Neural progenitor cell (in vitro differentiated cells): ENCODE data around the gene SPRY4. TPM values are rescaled to one million over a fixed set of nuclear protein-coding genes. Genes with fewer than 3 reads are reported as not detected.

Source experiments
- DNase-seq: peaks from one replicate; pipeline ENCODE4 v3.0.0-alpha.2; 2016; ENCODE audit warnings: low spot score
- H2AFZ ChIP-seq: fragments of 200-600 bp; sonication (generic); replicated peaks from 2 replicates; pipeline ENCODE4 v1.6.1; 2016; ENCODE audit warnings: antibody characterized with exemption
- H3F3A ChIP-seq: fragments of 200-600 bp; sonication (generic); 2 replicates; pipeline ENCODE4 v1.6.1; 2016; ENCODE audit warnings: antibody characterized with exemption, low read depth
- H3K27ac ChIP-seq: fragments of 200-600 bp; sonication (generic); 2 replicates; pipeline ENCODE4 v1.5.1; 2016; ENCODE audit warnings: mild to moderate bottlenecking
- H3K27me3 ChIP-seq: fragments of 200-600 bp; sonication (generic); 2 replicates; pipeline ENCODE4 v1.6.1; 2016; ENCODE audit warnings: mild to moderate bottlenecking, moderate library complexity
- H3K36me3 ChIP-seq: fragments of 200-600 bp; sonication (generic); 2 replicates; pipeline ENCODE4 v1.5.1; 2016
- H3K4me1 ChIP-seq: fragments of 200-600 bp; sonication (generic); 2 replicates; pipeline ENCODE4 v1.6.1; 2016; ENCODE audit warnings: mixed run types
- H3K4me2 ChIP-seq: fragments of 200-600 bp; sonication (generic); 2 replicates; pipeline ENCODE4 v1.6.1; 2016
- H3K4me3 ChIP-seq: fragments of 200-600 bp; sonication (generic); 2 replicates; pipeline ENCODE4 v1.5.1; 2016
- H3K79me2 ChIP-seq: fragments of 200-600 bp; sonication (generic); 2 replicates; pipeline ENCODE4 v1.6.1; 2016; ENCODE audit warnings: low read depth
- H3K9ac ChIP-seq: fragments of 200-600 bp; sonication (generic); 2 replicates; pipeline ENCODE4 v1.6.1; 2016
- H3K9me3 ChIP-seq: fragments of 200-600 bp; sonication (generic); 2 replicates; pipeline ENCODE4 v1.5.1; 2016; ENCODE audit warnings: low read depth
- H4K20me1 ChIP-seq: fragments of 200-600 bp; sonication (generic); 2 replicates; pipeline ENCODE4 v1.6.1; 2016; ENCODE audit warnings: low read depth
- H3K27ac Mint-ChIP-seq: 3 replicates; pipeline ENCODE4 v1.8.0; 2021; ENCODE audit warnings: mixed read lengths
- H3K27me3 Mint-ChIP-seq: 2 replicates; pipeline ENCODE4 v1.8.0; 2022; ENCODE audit warnings: low read depth, mild to moderate bottlenecking, inconsistent platforms, moderate library complexity, mixed read lengths; ENCODE audit not compliant: insufficient read depth
- H3K36me3 Mint-ChIP-seq: 3 replicates; pipeline ENCODE4 v1.8.0; 2021; ENCODE audit warnings: mixed read lengths
- H3K4me1 Mint-ChIP-seq: 3 replicates; pipeline ENCODE4 v1.8.0; 2021; ENCODE audit warnings: mixed read lengths
- H3K4me3 Mint-ChIP-seq: 3 replicates; pipeline ENCODE4 v1.8.0; 2021; ENCODE audit warnings: mild to moderate bottlenecking, moderate library complexity, mixed read lengths
- H3K9me3 Mint-ChIP-seq: 3 replicates; pipeline ENCODE4 v1.8.0; 2020; ENCODE audit warnings: mixed read lengths
- EZH2 ChIP-seq: fragments of 200-600 bp; sonication (generic); IDR thresholded peaks from 2 replicates; pipeline ENCODE4 v1.6.1; 2017; ENCODE audit warnings: antibody characterized with exemption, mild to moderate bottlenecking, moderate library complexity
- EZH2phosphoT487 ChIP-seq: fragments of 200-600 bp; sonication (generic); IDR thresholded peaks from 2 replicates; pipeline ENCODE4 v1.6.1; 2017; ENCODE audit warnings: antibody characterized with exemption
- total RNA-seq: library from RNA; depleted of rRNA; stranded (reverse); fragments of >200 nt; gene quantifications from 2 replicates; pipeline ENCODE4 v1.2.3, GENCODE V29; 2015; ENCODE audit warnings: low replicate concordance
- TF ChIP-seq, protein P1 (sequence below): fragments of 200-600 bp; sonication (generic); IDR thresholded peaks from 2 replicates; pipeline ENCODE4 v1.5.1; 2017; ENCODE audit warnings: antibody characterized with exemption, mild to moderate bottlenecking

SPRY4 gene
- total RNA-seq, 1 donor from 2014 or later, result 0.13 TPM

DNA sequence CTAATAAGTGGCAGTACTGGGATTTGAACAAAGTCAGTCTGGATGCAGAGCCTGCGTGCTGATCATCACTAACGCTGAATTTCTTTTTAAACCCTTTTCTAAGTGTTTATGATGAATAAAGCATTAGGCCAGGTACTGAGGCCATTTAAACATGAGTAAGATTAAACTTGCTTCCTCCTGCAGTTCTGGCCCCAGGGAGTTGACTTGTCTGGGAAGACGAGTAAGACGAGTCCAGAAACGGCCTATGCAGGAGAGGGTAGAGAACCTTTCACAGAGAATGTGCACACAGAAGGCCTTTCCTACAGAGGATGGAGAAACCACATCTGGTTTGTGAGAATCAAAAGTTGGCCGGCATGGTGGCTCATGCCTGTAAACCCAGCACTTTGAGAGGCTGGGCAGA is 42.9 kb downstream of the SPRY4 start:
- Histone ChIP-seq H3F3A (peaks cover 7% of the 10 kb centered on the region), H4K20me1 (no peaks in the 10 kb centered on the region), H3K4me1 (peaks cover 22% of the 10 kb centered on the region), H3K79me2 (no peaks in the 10 kb centered on the region), H3K36me3 (no peaks in the 10 kb centered on the region), H3K4me3 (no peak overlapping the region), H3K27ac (no peak overlapping the region), H2AFZ (no peak overlapping the region), H3K9me3 (no peaks in the 10 kb centered on the region), H3K4me2 (no peak overlapping the region), H3K27me3 (no peaks in the 10 kb centered on the region), H3K9ac (no peak overlapping the region)
- Mint-ChIP-seq H3K36me3 (peaks cover 2% of the 10 kb centered on the region), H3K27me3 (peaks cover 4% of the 10 kb centered on the region), H3K27ac (peak overlapping the region; percentile 34), H3K9me3 (no peaks in the 10 kb centered on the region), H3K4me3 (no peak overlapping the region), H3K4me1 (peaks cover 50% of the 10 kb centered on the region)
- TF ChIP-seq EZH2phosphoT487 (no peak), EZH2 (no peak)
- TF ChIP-seq, protein P1, sequence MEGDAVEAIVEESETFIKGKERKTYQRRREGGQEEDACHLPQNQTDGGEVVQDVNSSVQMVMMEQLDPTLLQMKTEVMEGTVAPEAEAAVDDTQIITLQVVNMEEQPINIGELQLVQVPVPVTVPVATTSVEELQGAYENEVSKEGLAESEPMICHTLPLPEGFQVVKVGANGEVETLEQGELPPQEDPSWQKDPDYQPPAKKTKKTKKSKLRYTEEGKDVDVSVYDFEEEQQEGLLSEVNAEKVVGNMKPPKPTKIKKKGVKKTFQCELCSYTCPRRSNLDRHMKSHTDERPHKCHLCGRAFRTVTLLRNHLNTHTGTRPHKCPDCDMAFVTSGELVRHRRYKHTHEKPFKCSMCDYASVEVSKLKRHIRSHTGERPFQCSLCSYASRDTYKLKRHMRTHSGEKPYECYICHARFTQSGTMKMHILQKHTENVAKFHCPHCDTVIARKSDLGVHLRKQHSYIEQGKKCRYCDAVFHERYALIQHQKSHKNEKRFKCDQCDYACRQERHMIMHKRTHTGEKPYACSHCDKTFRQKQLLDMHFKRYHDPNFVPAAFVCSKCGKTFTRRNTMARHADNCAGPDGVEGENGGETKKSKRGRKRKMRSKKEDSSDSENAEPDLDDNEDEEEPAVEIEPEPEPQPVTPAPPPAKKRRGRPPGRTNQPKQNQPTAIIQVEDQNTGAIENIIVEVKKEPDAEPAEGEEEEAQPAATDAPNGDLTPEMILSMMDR, result no peak
- no peak for DNase-seq

DNA sequence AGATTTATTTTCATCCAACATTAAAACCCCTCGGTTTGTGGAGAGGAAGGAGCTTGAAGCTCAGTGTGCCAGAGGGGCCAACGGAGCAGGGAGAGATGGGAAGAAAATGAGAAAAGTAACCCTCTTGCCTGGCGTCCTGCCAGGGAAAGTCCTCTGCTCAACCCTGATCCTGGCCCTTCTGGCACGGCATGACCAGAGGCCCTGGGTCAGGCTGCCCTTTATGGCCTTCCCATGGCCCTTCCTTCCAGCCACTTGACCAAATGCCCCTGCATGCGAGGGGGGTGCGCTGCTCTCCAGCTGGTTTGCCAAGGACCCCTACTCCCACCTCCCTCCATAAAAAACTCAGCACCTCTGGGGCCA is 43.8 kb downstream of the SPRY4 start:
- H3K4me2 ChIP-seq, result no peak overlapping the region
- H3K27me3 ChIP-seq, result no peaks in the 10 kb centered on the region
- Mint-ChIP-seq H3K4me3 (no peak overlapping the region), H3K27ac (peak overlapping the region; percentile 90), H3K9me3 (no peaks in the 10 kb centered on the region), H3K27me3 (peaks cover 4% of the 10 kb centered on the region), H3K4me1 (peaks cover 50% of the 10 kb centered on the region), H3K36me3 (peaks cover 2% of the 10 kb centered on the region)
- no peak overlapping the region for H3K9ac ChIP-seq
- H3K4me1 ChIP-seq, result peaks cover 22% of the 10 kb centered on the region
- no peak overlapping the region for H3K27ac ChIP-seq
- no peaks in the 10 kb centered on the region for H3K79me2 ChIP-seq
- H3F3A ChIP-seq, result peaks cover 6% of the 10 kb centered on the region
- H3K9me3 ChIP-seq, result no peaks in the 10 kb centered on the region
- H4K20me1 ChIP-seq, result no peaks in the 10 kb centered on the region
- DNase-seq, result no peak
- no peaks in the 10 kb centered on the region for H3K36me3 ChIP-seq
- no peak for TF ChIP-seq EZH2
- TF ChIP-seq, protein P1, result no peak
- TF ChIP-seq EZH2phosphoT487, result no peak
- no peak overlapping the region for H2AFZ ChIP-seq
- H3K4me3 ChIP-seq, result no peak overlapping the region

DNA sequence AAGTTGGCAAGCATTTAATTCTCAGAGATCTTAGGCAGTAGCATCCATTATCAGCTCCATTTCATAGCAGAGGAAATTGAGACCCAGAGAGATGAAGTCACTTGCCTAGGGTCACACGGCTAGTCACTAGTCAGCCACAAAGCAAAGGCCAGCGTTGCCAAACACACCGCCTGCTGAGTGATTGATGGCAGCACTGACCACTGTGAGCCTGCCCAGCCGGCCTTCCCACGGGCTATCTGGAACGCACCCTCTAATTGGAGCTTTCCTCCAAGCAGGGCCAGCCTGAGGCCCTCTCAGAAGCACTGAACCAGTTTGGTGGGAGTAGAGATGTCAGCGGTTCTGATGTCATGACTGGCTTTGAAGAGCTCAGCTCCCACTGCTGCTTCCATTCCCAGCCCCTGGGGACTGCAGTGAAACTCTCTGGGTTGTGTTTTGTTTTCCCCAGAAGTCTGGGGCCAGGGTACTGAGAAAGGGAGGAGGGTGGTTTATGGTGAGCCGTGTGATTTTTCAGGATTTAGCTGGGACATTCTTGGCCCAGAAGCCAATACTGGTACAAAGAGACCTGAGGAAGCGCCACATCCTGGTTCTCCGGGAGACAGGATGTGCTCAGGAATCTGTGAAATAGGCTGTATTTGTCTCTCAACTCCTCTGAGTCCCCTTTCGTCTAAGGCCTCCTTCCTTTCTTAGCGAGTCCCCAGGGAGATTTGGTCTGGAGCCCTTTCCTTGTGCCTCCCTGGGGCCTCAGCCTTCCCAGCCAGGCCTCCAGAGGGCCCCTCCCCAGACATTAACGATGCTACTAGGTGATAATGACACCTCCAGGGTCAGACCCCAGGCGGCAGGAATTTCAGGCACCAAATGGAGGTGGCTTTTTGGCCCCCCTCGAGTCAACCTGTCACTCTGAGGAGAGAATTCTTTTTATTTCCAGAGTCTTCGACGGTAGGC is 44.5 kb downstream of the SPRY4 start:
- Histone ChIP-seq H3K79me2 (no peaks in the 10 kb centered on the region), H3K4me2 (no peak overlapping the region), H3K4me1 (peaks cover 22% of the 10 kb centered on the region), H3F3A (peaks cover 6% of the 10 kb centered on the region), H3K9me3 (no peaks in the 10 kb centered on the region), H3K9ac (no peak overlapping the region), H3K4me3 (no peak overlapping the region), H3K27me3 (no peaks in the 10 kb centered on the region), H3K27ac (no peak overlapping the region), H2AFZ (peak overlapping the region; percentile 36), H3K36me3 (no peaks in the 10 kb centered on the region), H4K20me1 (no peaks in the 10 kb centered on the region)
- Mint-ChIP-seq H3K4me3 (no peak overlapping the region), H3K4me1 (peaks cover 44% of the 10 kb centered on the region), H3K36me3 (peaks cover 2% of the 10 kb centered on the region), H3K27me3 (peaks cover 4% of the 10 kb centered on the region), H3K9me3 (no peaks in the 10 kb centered on the region), H3K27ac (peak overlapping the region; percentile 90)
- TF ChIP-seq, protein P1, result no peak
- TF ChIP-seq EZH2phosphoT487 (no peak), EZH2 (no peak)
- DNase-seq, result peak; percentile 84
